Parathyroid adenoma (tissue), 2 donors: ENCODE results near the gene GPX2.
A peak's percentile ranks its signal among the peaks of the same experiment; 100 is the strongest.

Source experiments
- H2AFZ ChIP-seq: fragments of 300-600 bp; sonication (generic); one replicate; pipeline ENCODE4 v1.7.0; 2017; ENCODE audit warnings: antibody characterized with exemption, mild to moderate bottlenecking
- H3K27ac ChIP-seq: fragments of 300-600 bp; sonication (generic); one replicate; pipeline ENCODE4 v1.7.0; 2017
- H3K27me3 ChIP-seq: fragments of 300-600 bp; sonication (generic); one replicate; pipeline ENCODE4 v1.7.0; 2017; ENCODE audit warnings: low read length; ENCODE audit not compliant: control insufficient read depth, insufficient read depth
- H3K36me3 ChIP-seq: fragments of 300-600 bp; sonication (generic); one replicate; pipeline ENCODE4 v1.7.0; 2017; ENCODE audit warnings: low read length; ENCODE audit not compliant: control insufficient read depth, insufficient read depth
- H3K4me1 ChIP-seq: fragments of 300-600 bp; sonication (generic); one replicate; pipeline ENCODE4 v1.7.0; 2017; ENCODE audit warnings: control low read depth
- H3K4me2 ChIP-seq: fragments of 300-600 bp; sonication (generic); one replicate; pipeline ENCODE4 v1.7.0; 2017; ENCODE audit warnings: low read length
- H3K4me3 ChIP-seq: fragments of 300-600 bp; sonication (generic); one replicate; pipeline ENCODE4 v1.7.0; 2017; ENCODE audit warnings: low read depth, low read length
- H3K79me2 ChIP-seq: fragments of 300-600 bp; sonication (generic); one replicate; pipeline ENCODE4 v1.7.0; 2017; ENCODE audit warnings: control low read depth
- H3K9ac ChIP-seq: fragments of 300-600 bp; sonication (generic); one replicate; pipeline ENCODE4 v1.7.0; 2017; ENCODE audit warnings: mild to moderate bottlenecking
- H3K9me3 ChIP-seq: fragments of 300-600 bp; sonication (generic); one replicate; pipeline ENCODE4 v1.7.0; 2017; ENCODE audit warnings: low read length; ENCODE audit not compliant: control insufficient read depth
- CTCF ChIP-seq: fragments of 300-600 bp; sonication (generic); IDR thresholded peaks from one replicate; pipeline ENCODE4 v1.7.0; 2017; ENCODE audit warnings: antibody characterized with exemption, mild to moderate bottlenecking
- donor health status: primary hyperparathyroidism.

GPX2 gene

DNA sequence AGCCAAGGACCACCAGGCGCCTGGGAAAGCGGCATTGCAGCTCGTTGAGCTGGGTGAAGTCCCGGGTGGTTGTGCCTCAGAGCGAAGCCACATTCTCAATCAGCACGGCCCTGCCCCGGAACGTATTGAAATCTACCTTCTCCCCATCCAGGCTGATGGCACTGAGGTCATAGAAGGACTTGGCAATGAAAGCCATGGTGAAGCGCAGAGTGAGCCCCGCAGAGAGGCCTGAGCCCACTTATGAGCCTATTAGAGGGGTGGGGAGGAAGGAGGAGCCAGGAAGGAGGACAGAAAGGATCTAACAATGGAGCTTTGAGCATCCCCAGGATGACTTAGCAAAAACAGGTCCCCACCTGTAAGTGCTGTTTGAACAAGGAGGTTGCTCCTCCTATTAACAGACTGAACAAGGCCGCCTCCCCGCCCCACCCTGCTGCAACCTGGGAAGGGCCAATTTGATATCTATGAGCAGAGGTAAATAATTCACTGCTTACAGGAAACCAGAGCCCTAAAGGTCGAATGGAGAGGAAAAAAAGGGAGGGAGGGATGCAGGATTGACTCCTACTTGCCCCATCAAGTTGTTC, at the start of gene GPX2:
TSS of gene GPX2 (minus strand) at position 215 of the 581 bp plus-strand sequence. CDS start at position 196, 19 bp downstream.
- Histone ChIP-seq H3K79me2 (peaks cover 9% of the 10 kb centered on the region), H3K9me3 (no peaks in the 10 kb centered on the region), H3K27ac (no peak within 1 kb of the TSS), H3K27me3 (no peaks in the 10 kb centered on the region), H2AFZ (no peak within 1 kb of the TSS), H3K9ac (no peak within 1 kb of the TSS), H3K4me2 (no peak within 1 kb of the TSS), H3K4me3 (no peak within 1 kb of the TSS), H3K4me1 (peaks cover 22% of the 10 kb centered on the region), H3K36me3 (no peaks in the 10 kb centered on the region)
- no peak for TF ChIP-seq CTCF

DNA sequence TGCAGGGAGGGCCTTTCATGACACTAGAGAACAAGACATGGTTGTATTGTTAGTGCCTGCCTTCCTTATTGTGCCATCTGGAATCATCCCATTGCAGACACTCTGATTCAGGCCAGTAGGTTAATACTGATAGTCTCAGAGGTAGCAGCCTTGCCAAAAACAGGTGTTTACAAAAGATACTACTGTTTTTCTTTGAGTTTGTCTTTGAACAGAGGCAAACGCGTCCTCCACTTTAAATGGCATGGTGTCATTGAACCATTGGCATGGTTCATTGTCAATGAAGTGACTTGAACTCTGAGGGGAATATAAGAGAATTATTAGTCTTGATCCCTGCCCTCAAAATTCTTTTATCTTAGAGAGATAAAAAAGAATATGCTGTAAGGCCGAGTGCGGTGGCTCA, 48.4 kb upstream of the GPX2 start:
- no peak overlapping the region for H3K4me2 ChIP-seq
- no peaks in the 10 kb centered on the region for H3K36me3 ChIP-seq
- H3K4me1 ChIP-seq: peaks cover 2% of the 10 kb centered on the region
- no peak overlapping the region for H3K27ac ChIP-seq
- no peak overlapping the region for H3K9ac ChIP-seq
- no peak for TF ChIP-seq CTCF
- peaks cover 43% of the 10 kb centered on the region for H3K79me2 ChIP-seq
- no peaks in the 10 kb centered on the region for H3K9me3 ChIP-seq
- no peak overlapping the region for H2AFZ ChIP-seq
- H3K4me3 ChIP-seq: no peak overlapping the region
- no peaks in the 10 kb centered on the region for H3K27me3 ChIP-seq

GRCh38 chr14:64990296-64990695, 47.8 kb upstream of the GPX2 start:
- no peak overlapping the region for H2AFZ ChIP-seq
- peaks cover 43% of the 10 kb centered on the region for H3K79me2 ChIP-seq
- no peaks in the 10 kb centered on the region for H3K9me3 ChIP-seq
- peaks cover 2% of the 10 kb centered on the region for H3K4me1 ChIP-seq
- no peak overlapping the region for H3K4me3 ChIP-seq
- no peak overlapping the region for H3K4me2 ChIP-seq
- no peaks in the 10 kb centered on the region for H3K36me3 ChIP-seq
- H3K27me3 ChIP-seq: no peaks in the 10 kb centered on the region
- no peak overlapping the region for H3K27ac ChIP-seq
- H3K9ac ChIP-seq: no peak overlapping the region
- TF ChIP-seq CTCF: no peak

- peaks cover 30% of the 10 kb centered on the region for H3K79me2 ChIP-seq
- peak overlapping the region; percentile 94 for H2AFZ ChIP-seq
- H3K9ac ChIP-seq: peak overlapping the region; percentile 31
- peak overlapping the region; percentile 84 for H3K4me2 ChIP-seq
- no peaks in the 10 kb centered on the region for H3K9me3 ChIP-seq
- H3K4me1 ChIP-seq: peaks cover 2% of the 10 kb centered on the region
- no peaks in the 10 kb centered on the region for H3K36me3 ChIP-seq
- peak overlapping the region; percentile 83 for H3K27ac ChIP-seq
- peak overlapping the region; percentile 91 for H3K4me3 ChIP-seq
- TF ChIP-seq CTCF: no peak
- no peaks in the 10 kb centered on the region for H3K27me3 ChIP-seq
These were observed 44.9 kb upstream of the GPX2 start for GRCh38 chr14:64987438-64987767.
